GM19238 (cell line): Measurements from ENCODE around the gene GYG2.
"Not testable (repeated sequence)": the region's sequence is repeated elsewhere in the genome, so short reads cannot be mapped to it uniquely, and the experiment has no call there.

Source experiments
- DNase-seq: peaks from one replicate; pipeline ENCODE4 v3.0.0; 2011; ENCODE audit warnings: low spot score; ENCODE audit not compliant: insufficient read length

Gene GYG2

DNA sequence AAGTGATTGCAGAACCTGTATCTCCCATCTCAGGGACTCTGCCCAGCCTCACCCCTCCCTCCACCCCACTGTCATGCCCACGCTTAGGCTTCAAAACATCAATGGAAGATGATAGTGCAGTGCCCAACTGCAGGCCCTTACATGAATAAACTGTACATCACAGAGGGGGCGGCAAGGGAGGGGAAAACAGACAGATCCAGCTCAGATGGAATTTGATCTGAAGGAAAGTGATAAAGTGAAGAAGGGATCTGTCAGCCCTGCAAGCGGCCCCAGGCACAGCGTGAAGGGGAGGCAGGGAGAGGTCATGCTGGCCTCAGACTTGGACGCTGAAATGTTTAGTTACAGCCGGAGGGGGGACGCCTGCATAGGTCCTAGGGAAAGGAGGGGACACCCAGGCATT, 38.5 kb downstream of the GYG2 start:
- no peak for DNase-seq

DNA sequence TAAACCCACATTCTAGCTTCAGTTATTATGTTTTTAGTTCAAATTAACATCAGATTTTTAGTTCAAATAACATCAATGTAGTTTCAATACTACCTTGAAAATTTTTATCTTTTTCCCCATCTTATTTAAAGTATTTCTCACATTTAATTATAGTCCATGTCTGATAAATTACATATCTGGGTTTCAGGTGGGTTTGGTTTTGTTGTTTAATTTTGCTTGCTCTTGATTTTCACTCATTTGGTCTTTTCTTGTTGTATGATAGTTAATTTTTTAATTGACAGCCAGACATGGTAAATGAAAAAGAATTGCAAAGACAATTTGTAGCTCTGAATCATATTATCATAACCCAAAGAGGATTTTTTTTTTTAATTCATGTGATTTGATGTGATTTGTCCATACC, 41.9 kb downstream of the GYG2 start:
- no peak for DNase-seq

DNA sequence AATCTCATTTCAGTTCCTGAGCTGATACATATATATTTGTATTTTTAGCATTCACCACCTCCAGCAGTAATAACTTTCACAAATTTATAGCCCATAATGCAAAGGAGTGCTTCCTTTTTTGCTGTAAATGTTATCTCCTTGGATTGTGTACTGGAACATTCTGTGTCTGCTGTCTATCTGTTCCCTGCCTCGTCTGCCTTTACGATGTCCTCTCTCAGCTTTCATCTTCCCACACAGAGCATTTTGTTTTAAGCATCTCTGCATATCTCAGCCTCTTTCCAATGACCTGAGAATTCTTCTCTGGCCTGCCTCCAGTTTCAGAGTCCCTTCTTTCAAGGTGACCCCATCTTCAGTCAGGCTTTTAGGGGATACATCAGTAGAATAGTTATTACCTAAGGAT, 43.1 kb downstream of the GYG2 start:
- no peak for DNase-seq

- no peak for DNase-seq
These were observed 44.0 kb downstream of the GYG2 start for GRCh38 chrX:2872671-2873277.

GRCh38 chrX:2874222-2875135, 45.7 kb downstream of the GYG2 start:
- no peak for DNase-seq

GRCh38 chrX:2875136-2875481, 46.4 kb downstream of the GYG2 start:
- DNase-seq, result no peak

- no peak for DNase-seq
These were observed 47.2 kb downstream of the GYG2 start for GRCh38 chrX:2875798-2876399.

DNA sequence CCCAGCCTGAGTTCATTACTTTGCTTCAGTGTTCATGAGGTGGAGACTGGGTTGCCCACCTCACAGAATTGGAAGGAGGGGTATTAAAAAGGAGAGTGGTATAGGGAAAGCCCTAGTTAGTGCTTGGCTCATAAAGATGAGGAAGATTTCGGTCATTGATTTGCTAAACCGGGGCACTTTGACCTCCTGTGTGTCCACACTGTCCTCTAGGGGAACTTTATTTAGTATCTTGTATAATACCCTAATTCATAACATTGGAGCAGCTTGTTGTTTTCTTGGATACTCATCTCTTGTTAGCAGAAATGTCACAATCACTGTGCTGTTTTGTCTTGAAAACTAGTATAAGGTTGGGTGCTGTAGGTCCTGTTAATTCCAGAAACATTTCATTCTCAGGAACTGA, 49.8 kb downstream of the GYG2 start:
- no peak for DNase-seq

GRCh38 chrX:2879670-2880069, 50.9 kb downstream of the GYG2 start:
- DNase-seq, result no peak

DNA sequence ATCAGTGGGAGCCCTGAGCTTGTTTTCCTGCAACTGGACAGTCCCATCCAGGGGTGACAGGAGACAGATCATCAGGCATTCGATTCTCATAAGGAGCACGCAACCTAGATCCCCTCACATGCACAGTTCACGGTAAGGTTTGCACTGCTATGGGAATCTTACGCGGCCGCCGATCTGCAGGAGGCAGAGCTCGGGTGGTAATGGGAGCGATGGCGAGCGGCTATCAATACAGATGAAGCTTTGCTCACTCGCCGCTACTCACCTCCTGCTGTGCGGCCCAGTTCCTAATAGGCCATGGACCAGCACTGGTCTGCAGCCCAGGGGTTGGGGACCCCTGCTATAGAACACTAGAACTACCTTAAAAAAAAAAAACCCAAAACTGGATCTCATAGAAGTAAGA, 55.0 kb downstream of the GYG2 start:
- DNase-seq, result no peak

DNA sequence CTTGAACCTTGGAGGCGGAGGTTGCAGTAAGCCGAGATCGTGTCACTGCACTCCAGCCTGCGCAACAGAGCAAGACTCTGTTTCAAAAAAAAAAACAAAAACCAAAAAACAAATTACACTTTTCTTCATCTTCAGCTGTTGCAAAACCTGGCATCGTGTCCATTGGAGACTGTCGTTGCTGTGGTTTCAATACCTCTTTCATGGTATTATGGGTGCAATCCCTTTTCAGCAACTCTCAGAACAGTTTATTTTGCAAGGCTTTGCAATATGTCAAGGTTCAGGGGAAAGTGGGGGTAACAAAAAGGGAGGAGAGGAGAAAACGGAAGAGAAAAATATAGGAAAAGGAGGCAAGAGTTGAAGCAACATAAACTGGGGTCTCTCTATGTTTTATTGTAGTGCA, 59.6 kb downstream of the GYG2 start:
- DNase-seq, result no peak

DNA sequence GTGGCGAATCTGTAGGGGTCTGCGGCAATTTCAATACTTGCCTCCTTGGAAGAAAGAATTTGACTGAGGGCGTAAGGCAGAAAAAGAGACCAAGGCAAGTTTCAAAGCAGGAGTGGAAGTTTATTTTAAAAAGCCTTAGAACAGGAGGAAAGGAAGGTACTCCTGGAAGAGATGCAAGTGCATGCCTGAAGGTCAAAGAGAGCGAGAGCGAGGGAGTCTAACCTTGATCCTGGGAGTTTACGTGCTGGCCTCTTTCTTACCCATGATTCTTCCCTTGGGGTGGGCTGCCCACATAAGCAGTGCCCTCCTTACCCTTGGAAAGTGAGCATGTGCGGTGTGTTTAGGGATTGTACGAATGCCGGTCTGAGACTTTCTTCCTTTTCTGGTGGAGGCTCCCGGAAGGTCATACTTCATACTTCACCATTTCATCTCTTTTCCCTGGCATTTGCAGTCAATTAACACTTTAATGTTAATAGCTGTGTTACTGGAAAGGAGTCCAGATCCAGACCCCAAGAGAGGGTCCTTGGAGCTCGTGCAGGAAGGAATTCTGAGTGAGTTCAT, 60.4 kb downstream of the GYG2 start:
- DNase-seq, result no peak

DNA sequence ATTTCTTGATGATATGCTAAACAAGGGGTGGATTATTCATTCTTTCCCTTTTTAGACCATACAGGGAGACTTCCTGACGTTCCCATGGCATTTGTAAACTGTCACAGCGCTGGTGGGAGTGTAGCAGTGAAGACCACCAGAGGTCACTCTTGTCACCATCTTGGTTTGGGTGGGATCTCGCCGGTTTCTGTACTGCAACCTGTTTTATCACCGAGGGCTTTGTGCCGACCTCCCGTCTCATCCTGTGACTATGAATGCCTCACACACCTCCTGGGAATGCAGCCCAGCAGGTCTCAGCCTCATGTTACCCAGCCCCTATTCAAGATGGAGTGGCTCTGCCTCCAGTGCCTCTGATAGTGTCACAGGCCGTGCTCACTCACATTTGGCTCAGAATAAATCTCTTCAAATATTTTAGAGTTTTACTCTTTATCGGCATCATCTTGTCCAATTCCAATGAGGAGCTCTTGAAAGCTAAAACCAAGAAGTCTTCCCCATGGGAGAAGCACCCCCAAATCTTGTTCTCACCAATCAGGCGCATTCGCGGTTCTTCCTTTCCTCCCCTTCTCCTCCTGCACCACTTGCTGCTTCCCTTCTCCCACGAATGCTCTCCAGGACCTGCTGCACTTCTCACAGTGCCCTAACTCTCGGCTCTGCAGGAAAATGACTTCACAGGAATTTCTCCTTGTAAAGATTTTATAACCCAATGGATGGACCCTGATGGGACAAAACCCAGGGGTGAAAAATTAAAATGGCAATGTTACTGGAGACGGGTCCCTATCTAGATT, 61.2 kb downstream of the GYG2 start:
- not testable (repeated sequence) for DNase-seq

DNA sequence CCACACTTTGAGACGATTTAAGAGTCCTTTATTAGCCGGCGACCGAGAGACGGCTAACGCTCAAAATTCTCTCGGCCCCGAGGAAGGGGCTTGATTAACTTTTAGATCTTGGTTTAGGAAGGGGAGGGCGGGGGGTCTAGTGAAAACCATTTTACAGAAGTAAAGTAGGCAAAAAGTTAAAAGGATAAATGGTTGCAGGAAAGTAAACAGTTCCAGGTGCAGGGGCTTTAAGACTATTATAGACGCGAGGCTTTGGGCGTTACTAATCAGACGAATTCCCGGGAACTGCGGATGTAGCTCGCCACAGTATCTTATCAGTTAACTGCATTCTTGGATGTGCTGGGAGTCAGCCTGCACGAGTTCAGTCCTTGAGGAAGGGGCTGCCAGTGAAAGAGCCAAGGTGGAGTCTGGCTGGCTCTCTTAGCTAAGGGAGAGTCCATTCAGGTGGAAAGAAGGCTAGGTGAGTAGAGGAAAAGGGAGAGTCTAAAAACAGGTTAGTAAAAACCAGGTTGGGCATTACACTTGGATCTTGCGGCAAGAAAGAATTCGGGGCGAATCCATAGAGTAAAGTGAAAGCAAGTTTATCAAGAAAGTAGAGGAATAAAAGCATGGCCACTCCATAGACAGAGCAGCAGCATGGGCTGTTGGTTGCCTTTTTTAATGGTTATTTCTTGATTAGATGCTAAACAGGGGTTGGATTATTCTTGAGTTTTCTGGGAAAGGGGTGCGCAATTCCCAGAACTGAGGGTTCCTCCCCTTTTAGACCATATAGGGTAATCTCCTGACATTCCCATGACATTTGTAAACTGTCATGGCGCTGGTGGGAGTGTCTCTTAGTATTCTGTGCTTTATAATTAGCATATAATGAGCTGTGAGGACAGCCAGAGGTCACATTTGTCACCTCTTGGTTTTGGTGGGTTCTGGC, 62.1 kb downstream of the GYG2 start:
- DNase-seq, result not testable (repeated sequence)

GRCh38 chrX:2892816-2893215, 64.1 kb downstream of the GYG2 start:
- DNase-seq, result no peak

DNA sequence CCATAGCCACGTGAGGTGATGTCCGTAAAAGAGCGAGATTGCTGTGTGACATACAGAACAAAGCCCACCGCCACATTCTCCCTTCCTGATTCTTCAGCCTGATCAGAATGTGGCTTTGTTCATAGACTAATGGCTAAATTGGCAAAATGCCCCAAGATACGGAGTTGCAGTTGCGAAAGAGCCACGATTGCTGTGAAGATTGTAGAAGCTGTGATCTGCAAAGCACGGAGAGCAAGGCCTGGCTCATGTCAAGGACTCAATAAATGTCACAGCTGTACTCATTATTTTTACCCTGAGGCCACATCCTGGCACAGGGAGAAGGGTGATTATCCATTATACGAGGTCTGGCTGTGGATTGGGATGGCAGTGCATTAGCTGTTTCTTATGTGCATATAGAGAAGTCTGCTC, 66.2 kb downstream of the GYG2 start:
- DNase-seq, result no peak

GRCh38 chrX:2897311-2897689, 68.6 kb downstream of the GYG2 start:
- DNase-seq, result no peak

DNA sequence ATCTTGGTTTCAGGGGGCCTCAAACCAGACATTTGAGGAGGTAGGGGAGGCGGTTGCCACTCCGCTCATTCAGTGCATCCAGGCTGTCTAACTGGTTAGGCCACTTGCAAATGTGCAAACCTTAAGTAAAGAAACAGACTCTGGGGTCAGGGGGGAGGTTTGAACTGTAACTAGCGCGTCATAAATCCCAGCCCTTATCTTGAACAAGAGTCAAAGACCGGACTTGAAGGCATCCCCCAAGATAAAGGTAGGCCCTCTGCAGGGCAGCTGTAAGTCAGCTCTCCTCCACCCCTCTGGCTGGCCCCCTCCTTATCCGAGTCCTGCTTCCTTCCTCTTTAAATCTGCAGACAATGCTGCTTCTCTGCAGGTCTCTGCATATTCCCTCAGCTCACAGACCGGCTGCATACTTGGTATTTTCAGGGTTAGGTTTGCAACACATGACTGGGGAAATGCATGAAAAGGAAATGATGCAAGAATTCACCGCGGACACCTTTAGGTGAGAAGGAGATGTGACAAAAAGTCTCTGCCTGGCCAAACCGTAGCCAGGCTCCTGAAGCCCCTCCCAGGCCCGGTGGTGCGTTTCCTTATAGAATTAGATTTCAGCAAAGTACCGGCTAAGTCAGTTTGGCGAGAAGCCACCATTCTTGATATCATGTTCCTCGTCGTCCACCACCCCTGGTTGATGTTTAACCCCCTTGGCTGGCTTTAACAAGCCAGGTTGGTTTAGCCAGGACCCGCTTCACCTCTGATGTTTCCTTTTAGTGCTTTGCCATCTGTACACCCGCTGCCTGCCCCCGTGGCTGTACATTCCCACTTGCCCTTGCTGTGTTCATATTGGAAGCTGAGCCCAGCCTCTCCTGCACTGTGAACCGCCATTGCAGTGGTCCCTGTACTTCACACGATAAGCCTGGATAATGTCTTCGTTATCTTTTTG, 69.2 kb downstream of the GYG2 start:
- DNase-seq, result not testable (repeated sequence)

GRCh38 chrX:2898846-2899512, 70.2 kb downstream of the GYG2 start:
- no peak for DNase-seq
